SK-N-MC (cell line): ENCODE measurements around the gene ETS2.

ENCODE experiments used
- DNase-seq: peaks from one replicate; pipeline ENCODE4 v3.0.0-alpha.2; 2011; ENCODE audit warnings: low read depth, low spot score
- H3K27ac ChIP-seq: fragments of 200-600 bp; sonication (generic); 2 replicates; pipeline ENCODE4 v1.5.1; 2016; ENCODE audit warnings: mixed run types
- H3K36me3 ChIP-seq: fragments of 200-600 bp; sonication (generic); 2 replicates; pipeline ENCODE4 v1.6.1; 2017; ENCODE audit warnings: antibody characterized with exemption, low read length, mixed read lengths; ENCODE audit not compliant: insufficient read depth
- H3K4me3 ChIP-seq: fragments of 200-600 bp; sonication (generic); 2 replicates; pipeline ENCODE4 v1.5.1; 2016
- H3K9ac ChIP-seq: fragments of 200-600 bp; sonication (generic); 2 replicates; pipeline ENCODE4 v1.8.0; 2017; ENCODE audit warnings: mixed run types, mixed read lengths; ENCODE audit not compliant: insufficient read length
- H3K9me3 ChIP-seq: fragments of 200-600 bp; sonication (generic); 2 replicates; pipeline ENCODE4 v1.6.1; 2017; ENCODE audit warnings: low read depth, mild to moderate bottlenecking, antibody characterized with exemption, low read length, moderate library complexity, mixed read lengths
- EZH2 ChIP-seq: fragments of 200-600 bp; sonication (generic); IDR thresholded peaks from one replicate; pipeline ENCODE4 v1.6.1; 2017; ENCODE audit warnings: antibody characterized with exemption
- FOXP2 ChIP-seq: optimal IDR thresholded peaks from 2 replicates; pipeline ENCODE3; 2011; ENCODE audit warnings: mild to moderate bottlenecking, moderate library complexity; ENCODE audit not compliant: insufficient read depth; ENCODE audit errors: extremely low read length, control extremely low read depth
- POLR2AphosphoS5 ChIP-seq: IDR thresholded peaks from 2 replicates; pipeline ENCODE4 v1.6.1; 2012; ENCODE audit warnings: mild to moderate bottlenecking, low read depth, low read length, borderline replicate concordance

The ETS2 gene

GRCh38 chr21:38816400-38816977, 10.8 kb downstream of the ETS2 start:
- peak overlapping the region; percentile 37; the same call in 1 of the 2 replicates for H3K4me3 ChIP-seq
- H3K36me3 ChIP-seq: peaks cover 93% of the 10 kb centered on the region
- H3K9me3 ChIP-seq: no peaks in the 10 kb centered on the region
- peak overlapping the region; percentile 60 for H3K9ac ChIP-seq
- TF ChIP-seq EZH2 (no peak), FOXP2 (no peak), POLR2AphosphoS5 (no peak)
- H3K27ac ChIP-seq: peak overlapping the region; percentile 97
- DNase-seq: peak; percentile 65

- peak overlapping the region; percentile 97 for H3K27ac ChIP-seq
- H3K9ac ChIP-seq: no peak overlapping the region
- H3K4me3 ChIP-seq: no peak overlapping the region
- no peak for DNase-seq
- H3K36me3 ChIP-seq: peaks cover 95% of the 10 kb centered on the region
- no peaks in the 10 kb centered on the region for H3K9me3 ChIP-seq
- TF ChIP-seq POLR2AphosphoS5 (no peak), EZH2 (no peak), FOXP2 (no peak)
These were observed 11.9 kb downstream of the ETS2 start for GRCh38 chr21:38817371-38818324.

- no peak overlapping the region for H3K4me3 ChIP-seq
- H3K9me3 ChIP-seq: no peaks in the 10 kb centered on the region
- TF ChIP-seq EZH2 (no peak), POLR2AphosphoS5 (no peak), FOXP2 (no peak)
- DNase-seq: no peak
- no peak overlapping the region for H3K27ac ChIP-seq
- H3K36me3 ChIP-seq: peaks cover 93% of the 10 kb centered on the region
- H3K9ac ChIP-seq: no peak overlapping the region
These were observed 12.6 kb downstream of the ETS2 start for GRCh38 chr21:38818325-38818723.

GRCh38 chr21:38819051-38819718, 13.5 kb downstream of the ETS2 start:
- Histone ChIP-seq H3K9me3 (no peaks in the 10 kb centered on the region), H3K4me3 (no peak overlapping the region), H3K9ac (no peak overlapping the region), H3K36me3 (peaks cover 93% of the 10 kb centered on the region), H3K27ac (no peak overlapping the region)
- TF ChIP-seq POLR2AphosphoS5 (no peak), EZH2 (no peak), FOXP2 (no peak)
- no peak for DNase-seq

- no peak overlapping the region for H3K9ac ChIP-seq
- TF ChIP-seq FOXP2 (no peak), POLR2AphosphoS5 (no peak), EZH2 (no peak)
- no peak overlapping the region for H3K27ac ChIP-seq
- no peaks in the 10 kb centered on the region for H3K9me3 ChIP-seq
- H3K36me3 ChIP-seq: peaks cover 93% of the 10 kb centered on the region
- no peak overlapping the region for H3K4me3 ChIP-seq
- DNase-seq: no peak
These were observed 14.0 kb downstream of the ETS2 start for GRCh38 chr21:38819719-38820159.

GRCh38 chr21:38820471-38821239, 14.9 kb downstream of the ETS2 start:
- peaks cover 91% of the 10 kb centered on the region for H3K36me3 ChIP-seq
- no peak overlapping the region for H3K9ac ChIP-seq
- H3K9me3 ChIP-seq: no peaks in the 10 kb centered on the region
- TF ChIP-seq POLR2AphosphoS5 (no peak), EZH2 (no peak), FOXP2 (no peak)
- H3K27ac ChIP-seq: no peak overlapping the region
- no peak for DNase-seq
- H3K4me3 ChIP-seq: no peak overlapping the region

GRCh38 chr21:38821248-38821647, 15.5 kb downstream of the ETS2 start:
- TF ChIP-seq FOXP2: no peak
- no peak for TF ChIP-seq POLR2AphosphoS5
- no peak for TF ChIP-seq EZH2
- DNase-seq: no peak
- Histone ChIP-seq H3K9ac (no peak overlapping the region), H3K9me3 (no peaks in the 10 kb centered on the region), H3K27ac (no peak overlapping the region), H3K4me3 (no peak overlapping the region), H3K36me3 (peaks cover 89% of the 10 kb centered on the region)
